UCSD-AML1 (cell line): ENCODE measurements around the gene ME1.
"Not testable (repeated sequence)": the region's sequence is repeated elsewhere in the genome, so short reads cannot be mapped to it uniquely, and the experiment has no call there.

ENCODE experiments used
- DNase-seq: peaks from one replicate; lab custom pipeline; 2025; ENCODE audit not compliant: unreplicated experiment; lab: John Stamatoyannopoulos, UW

Gene ME1

GRCh38 chr6:83359638-83360037 lies 71.2 kb downstream of the ME1 start:
- no peak for DNase-seq

- no peak for DNase-seq
Observed at GRCh38 chr6:83354747-83355146, 76.1 kb downstream of the ME1 start.

GRCh38 chr6:83352424-83353061 lies 78.3 kb downstream of the ME1 start:
- no peak for DNase-seq

- DNase-seq: no peak
Observed at GRCh38 chr6:83343121-83343520, 87.7 kb downstream of the ME1 start.

GRCh38 chr6:83341765-83342164 lies 89.1 kb downstream of the ME1 start:
- no peak for DNase-seq

GRCh38 chr6:83333916-83334315 lies 96.9 kb downstream of the ME1 start:
- not testable (repeated sequence) for DNase-seq

GRCh38 chr6:83333500-83333899 lies 97.4 kb downstream of the ME1 start:
- no peak for DNase-seq

- no peak for DNase-seq
Observed at GRCh38 chr6:83314693-83315092, 116.2 kb downstream of the ME1 start.

- DNase-seq: no peak
Observed at GRCh38 chr6:83313882-83314281, 117.0 kb downstream of the ME1 start.

- DNase-seq: no peak
Observed at GRCh38 chr6:83311231-83311630, 119.6 kb downstream of the ME1 start.

- no peak for DNase-seq
Observed at GRCh38 chr6:83310046-83310445, 120.8 kb downstream of the ME1 start.

- no peak for DNase-seq
Observed at GRCh38 chr6:83309344-83309743, 121.5 kb downstream of the ME1 start.

- no peak for DNase-seq
Observed at GRCh38 chr6:83308833-83309232, 122.0 kb downstream of the ME1 start.

- DNase-seq: no peak
Observed at GRCh38 chr6:83307849-83308248, 123.0 kb downstream of the ME1 start.

- DNase-seq: no peak
Observed at GRCh38 chr6:83303426-83303825, 127.4 kb downstream of the ME1 start.

- no peak for DNase-seq
Observed at GRCh38 chr6:83294676-83295075, 136.2 kb downstream of the ME1 start.

- DNase-seq: no peak
Observed at GRCh38 chr6:83292900-83293843, 137.7 kb downstream of the ME1 start.

- not testable (repeated sequence) for DNase-seq
Observed at GRCh38 chr6:83287298-83287697, 143.6 kb downstream of the ME1 start.

- DNase-seq: no peak
Observed at GRCh38 chr6:83285917-83286316, 144.9 kb downstream of the ME1 start.

GRCh38 chr6:83273596-83273995 lies 157.3 kb downstream of the ME1 start:
- no peak for DNase-seq

- DNase-seq: no peak
Observed at GRCh38 chr6:83270971-83271719, 159.7 kb downstream of the ME1 start.

GRCh38 chr6:83265384-83265783 lies 165.5 kb downstream of the ME1 start:
- DNase-seq: no peak
